ENCODE measurements around the gene PTCD1. TPM values are rescaled to one million over a fixed set of nuclear protein-coding genes. Genes with fewer than 3 reads are reported as not detected.
A peak's percentile ranks its signal among the peaks of the same experiment; 100 is the strongest.

Gene PTCD1
- total RNA-seq, 1 experiment from 2014 or later, result 15.0 TPM

DNA sequence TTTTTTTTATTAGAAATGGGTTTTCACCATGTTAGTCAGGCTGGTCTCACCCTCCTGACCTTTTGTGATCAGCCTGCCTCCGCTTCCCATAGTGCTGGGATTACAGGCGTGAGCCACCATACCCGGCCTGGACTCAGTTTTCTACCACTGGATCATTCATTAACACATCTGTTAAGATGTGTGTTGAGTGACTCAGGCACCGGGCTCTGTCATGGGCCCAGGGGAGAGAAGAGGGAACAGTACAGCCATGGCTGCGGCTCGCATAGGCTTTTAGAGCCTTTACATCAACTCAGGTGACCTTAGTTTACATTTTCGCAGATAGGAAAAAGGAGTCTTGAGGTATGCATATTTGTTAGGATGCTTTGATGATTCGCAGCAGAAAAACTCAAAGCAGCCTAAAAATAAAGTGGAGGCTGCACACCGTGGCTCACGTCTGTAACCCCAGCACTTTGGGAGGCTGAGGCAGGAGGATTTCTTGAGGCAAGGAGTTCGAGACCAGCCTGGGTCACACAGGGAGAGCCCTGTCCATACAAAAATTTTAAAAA, 67.2 kb downstream of the PTCD1 start:
- no peak for DNase-seq (ENCODE audit: low read depth)

DNA sequence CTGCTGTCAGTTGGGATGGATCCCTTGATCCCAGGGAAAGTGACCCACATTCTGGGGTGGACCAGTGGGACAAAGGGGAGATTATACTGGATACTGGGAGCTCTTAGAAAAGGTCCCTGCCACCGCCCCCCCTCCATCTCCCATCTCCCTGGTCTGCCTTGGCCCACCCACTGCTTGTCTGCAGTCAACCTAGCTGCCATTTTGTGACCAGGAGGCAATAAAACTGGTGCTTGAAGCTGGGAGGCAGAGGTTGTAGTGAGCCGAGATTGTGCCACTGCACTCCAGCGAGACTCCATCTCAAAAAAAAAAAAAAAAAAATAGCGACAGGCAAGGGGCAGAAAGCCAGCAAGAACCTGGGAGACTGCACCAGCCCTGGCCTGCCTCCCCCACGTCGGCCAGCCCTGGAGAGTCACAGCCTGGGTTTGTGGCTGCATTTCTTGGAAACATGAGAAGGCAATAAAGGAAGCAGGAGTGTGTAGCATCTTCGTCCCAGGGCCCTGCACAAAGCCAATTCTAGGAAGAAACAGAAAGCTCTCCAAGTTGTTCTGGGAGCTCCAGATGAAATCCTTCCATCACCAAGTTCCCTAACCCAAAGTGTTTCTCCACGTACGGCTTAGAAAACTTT, 68.7 kb downstream of the PTCD1 start:
- peak; percentile 39 for DNase-seq (ENCODE audit: low read depth)

DNA sequence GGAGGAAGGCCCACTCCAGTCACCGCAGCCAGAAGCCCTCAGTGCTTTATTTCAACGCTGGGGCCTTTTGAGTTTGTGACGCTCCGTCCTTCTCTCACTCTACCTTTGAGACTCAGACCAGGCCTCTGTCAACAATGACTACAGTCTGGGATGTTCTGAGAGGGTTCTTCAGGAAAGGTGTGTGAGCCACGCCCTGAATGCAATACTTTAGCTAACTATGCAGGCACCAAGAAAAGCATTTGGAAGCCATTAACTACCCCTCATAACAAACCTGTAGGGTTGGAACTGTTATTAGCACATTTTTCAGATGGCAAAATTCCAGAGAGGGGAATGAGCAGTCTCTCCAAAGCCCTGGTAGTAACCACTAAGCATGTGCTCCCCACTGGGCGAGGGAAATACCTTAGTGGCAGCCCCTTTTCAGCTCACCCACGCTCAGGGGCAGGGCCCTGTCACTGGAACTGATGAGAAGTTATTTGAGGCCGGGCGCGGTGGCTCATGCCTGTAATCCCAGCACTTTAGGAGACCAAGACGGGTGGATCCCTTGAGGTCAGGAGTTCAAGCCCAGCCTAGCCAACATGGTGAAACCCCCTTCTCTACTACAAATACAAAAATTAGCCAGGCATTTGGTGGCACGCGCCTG, 69.7 kb downstream of the PTCD1 start:
- DNase-seq (ENCODE audit: low read depth), result no peak

Other genes starting within 250 kb of the PTCD1 start
- gene KPNA7, start 230.7 kb downstream of the PTCD1 start, total RNA-seq (2014; rRNA removed), result not detected in 2 replicates
- not detected in 2 replicates for gene MYH16, start 166.0 kb downstream of the PTCD1 start, total RNA-seq (2014; rRNA removed)
- 321 and 332 TPM in 2 replicates for gene ARPC1A, start 112.9 kb downstream of the PTCD1 start, total RNA-seq (2014; rRNA removed)
- 487 and 807 TPM in 2 replicates for gene ARPC1B, start 64.1 kb downstream of the PTCD1 start, total RNA-seq (2014; rRNA removed)
- 233 and 265 TPM in 2 replicates for gene PDAP1, start 30.2 kb downstream of the PTCD1 start, total RNA-seq (2014; rRNA removed)
- 128 and 139 TPM in 2 replicates for gene BUD31, start 29.8 kb downstream of the PTCD1 start, total RNA-seq (2014; rRNA removed)
- 69.6 and 75.0 TPM in 2 replicates for gene CPSF4, start 145 bp upstream of the PTCD1 start, total RNA-seq (2014; rRNA removed)
- gene ATP5MF, start 27.4 kb upstream of the PTCD1 start, total RNA-seq (2014; rRNA removed), result 2,193 and 2,868 TPM in 2 replicates
- 5.1 and 8.4 TPM in 2 replicates for gene ZNF789, start 34.1 kb upstream of the PTCD1 start, total RNA-seq (2014; rRNA removed)
- 19.0 and 20.7 TPM in 2 replicates for gene ZNF394, start 61.5 kb upstream of the PTCD1 start, total RNA-seq (2014; rRNA removed)
- 18.7 and 22.6 TPM in 2 replicates for gene ZKSCAN5, start 65.9 kb upstream of the PTCD1 start, total RNA-seq (2014; rRNA removed)
- gene FAM200A, start 113.3 kb upstream of the PTCD1 start, total RNA-seq (2014; rRNA removed), result 11.4 and 15.0 TPM in 2 replicates
- 87.3 and 98.4 TPM in 2 replicates for gene ZNF655, start 119.8 kb upstream of the PTCD1 start, total RNA-seq (2014; rRNA removed)
- not detected in 2 replicates for gene TMEM225B, start 159.5 kb upstream of the PTCD1 start, total RNA-seq (2014; rRNA removed)
- gene ZSCAN25, start 178.1 kb upstream of the PTCD1 start, total RNA-seq (2014; rRNA removed), result 8.8 and 11.3 TPM in 2 replicates
- gene CYP3A5, start 241.2 kb upstream of the PTCD1 start, total RNA-seq (2014; rRNA removed), result not detected in 2 replicates

Data from LHCN-M2 (cell line).